IPS-18c (cell line): Measurements from ENCODE around the gene RIMKLA.
A peak's percentile ranks its signal among the peaks of the same experiment; 100 is the strongest.

Experiments used
- H3K4me3 ChIP-seq: 2 replicates; pipeline ENCODE4 v1.7.0; 2013; ENCODE audit warnings: low read depth, mild to moderate bottlenecking, low read length, moderate library complexity; ENCODE audit not compliant: insufficient read depth
- H3K9me3 ChIP-seq: one replicate; pipeline ENCODE4 v1.6.1; 2013; ENCODE audit warnings: mild to moderate bottlenecking, low read length, moderate library complexity; ENCODE audit not compliant: control insufficient read depth, insufficient read depth

The RIMKLA gene

DNA sequence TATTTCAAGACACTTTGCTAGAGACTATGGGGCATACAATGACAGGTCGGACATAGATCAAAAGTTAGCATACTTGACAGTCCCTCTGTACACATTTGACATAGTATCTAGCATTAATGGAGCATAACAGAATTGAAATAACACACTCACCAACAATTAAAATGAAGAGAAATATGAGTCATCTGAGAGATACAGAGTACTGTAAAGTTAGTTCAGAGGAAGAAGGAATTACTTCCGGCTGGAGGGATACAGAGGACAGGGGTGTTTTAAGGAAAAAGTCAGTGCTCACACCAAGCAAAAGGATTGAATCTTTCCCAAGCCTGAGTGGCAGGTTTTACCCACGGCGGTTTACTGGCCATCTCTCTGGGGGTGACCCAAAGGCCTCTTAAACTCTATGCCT lies 72.8 kb downstream of the RIMKLA start:
- no peak overlapping the region for H3K4me3 ChIP-seq
- no peaks in the 10 kb centered on the region for H3K9me3 ChIP-seq

DNA sequence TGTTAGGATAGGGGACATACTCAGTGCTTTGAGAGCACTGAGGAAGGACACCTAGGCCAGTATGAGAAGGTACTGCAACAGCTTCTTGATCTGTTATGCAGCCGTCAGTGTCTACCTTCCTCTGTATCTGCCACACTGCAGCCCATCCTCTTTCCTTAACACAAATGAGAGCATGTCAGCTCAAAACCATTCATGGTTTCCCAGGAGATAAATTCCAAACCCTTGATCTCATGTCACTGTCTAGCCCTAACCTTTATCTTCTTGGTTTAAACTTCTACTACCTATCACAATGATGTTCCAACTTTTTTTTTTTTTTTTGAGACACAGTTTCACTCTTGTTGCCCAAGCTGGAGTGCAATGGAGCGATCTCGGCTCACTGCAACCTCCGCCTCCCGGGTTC lies 73.8 kb downstream of the RIMKLA start:
- Histone ChIP-seq H3K4me3 (no peak overlapping the region), H3K9me3 (no peaks in the 10 kb centered on the region)

DNA sequence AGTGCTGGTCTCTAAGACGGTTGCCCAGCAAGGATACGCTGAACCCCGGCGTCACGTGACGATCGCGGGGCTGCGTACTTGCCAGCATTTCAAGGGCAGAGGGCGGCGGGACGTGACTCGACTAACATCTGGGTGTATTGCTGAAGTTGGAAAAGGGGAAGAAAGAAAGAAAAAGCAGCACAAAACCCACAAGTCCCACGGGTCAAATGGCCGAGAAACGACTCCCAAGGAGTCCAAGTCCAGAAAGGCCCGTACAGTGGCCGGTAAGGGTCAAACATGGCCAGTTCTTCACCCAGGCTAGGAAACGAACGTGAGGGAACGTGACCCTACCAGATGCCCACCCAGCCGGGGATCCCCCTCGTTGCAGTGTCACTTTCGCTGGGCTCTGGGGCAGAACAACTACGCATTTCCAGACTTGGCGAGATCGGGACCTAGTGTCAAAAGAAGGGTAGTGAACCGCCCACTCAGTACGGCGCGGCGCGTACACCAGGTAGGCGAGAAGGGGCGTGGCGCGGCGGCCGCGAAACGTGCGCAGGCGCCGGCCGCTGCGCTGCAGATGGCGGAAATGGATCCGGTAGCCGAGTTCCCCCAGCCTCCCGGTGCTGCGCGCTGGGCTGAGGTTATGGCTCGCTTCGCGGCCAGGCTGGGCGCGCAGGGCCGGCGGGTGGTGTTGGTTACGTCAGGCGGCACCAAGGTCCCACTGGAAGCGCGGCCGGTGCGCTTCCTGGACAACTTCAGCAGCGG lies 75.6 kb downstream of the RIMKLA start, which contains the start of the genes PPCS and ZMYND12:
Gene PPCS, plus strand, starts transcription at position 534 of the 744 bp plus-strand sequence. Its CDS starts 23 bp downstream, at position 557.
Gene ZMYND12, minus strand, starts transcription at position 13 of the 744 bp plus-strand sequence. CDS start 25 bp downstream, outside the sequence.
- no peaks in the 10 kb centered on the region for H3K9me3 ChIP-seq
- peak within 1 kb of the TSS; percentile 80 for H3K4me3 ChIP-seq

DNA sequence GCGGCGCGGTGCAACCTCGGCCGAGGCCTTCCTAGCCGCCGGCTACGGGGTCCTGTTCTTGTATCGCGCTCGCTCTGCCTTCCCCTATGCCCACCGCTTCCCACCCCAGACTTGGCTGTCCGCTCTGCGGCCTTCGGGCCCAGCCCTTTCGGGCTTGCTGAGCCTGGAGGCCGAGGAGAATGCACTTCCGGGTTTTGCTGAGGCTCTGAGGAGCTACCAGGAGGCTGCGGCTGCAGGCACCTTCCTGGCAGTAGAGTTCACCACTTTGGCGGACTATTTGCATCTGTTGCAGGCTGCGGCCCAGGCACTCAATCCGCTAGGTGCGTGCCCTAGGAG lies 76.1 kb downstream of the RIMKLA start:
- Histone ChIP-seq H3K4me3 (peak overlapping the region; percentile 80), H3K9me3 (no peaks in the 10 kb centered on the region)

DNA sequence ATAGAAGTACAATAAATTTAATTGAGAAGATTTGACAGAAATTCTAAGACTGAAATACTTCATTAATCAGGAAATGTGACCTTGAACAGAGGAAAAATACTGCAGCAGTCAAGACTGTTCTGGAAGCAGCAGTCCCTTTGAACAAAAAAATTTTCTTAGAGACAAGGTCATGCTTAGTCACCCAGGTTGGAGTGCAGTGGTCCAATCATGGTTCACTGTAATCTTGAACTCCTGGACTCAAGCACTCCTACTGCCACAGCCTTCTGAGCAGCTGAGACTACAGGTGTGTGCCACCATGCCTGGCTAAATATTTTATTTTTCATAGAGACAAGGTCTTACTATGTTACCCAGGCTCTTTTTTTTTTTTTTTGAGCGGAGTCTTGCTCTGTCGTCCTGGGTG lies 80.6 kb downstream of the RIMKLA start:
- Histone ChIP-seq H3K4me3 (no peak overlapping the region), H3K9me3 (no peaks in the 10 kb centered on the region)

DNA sequence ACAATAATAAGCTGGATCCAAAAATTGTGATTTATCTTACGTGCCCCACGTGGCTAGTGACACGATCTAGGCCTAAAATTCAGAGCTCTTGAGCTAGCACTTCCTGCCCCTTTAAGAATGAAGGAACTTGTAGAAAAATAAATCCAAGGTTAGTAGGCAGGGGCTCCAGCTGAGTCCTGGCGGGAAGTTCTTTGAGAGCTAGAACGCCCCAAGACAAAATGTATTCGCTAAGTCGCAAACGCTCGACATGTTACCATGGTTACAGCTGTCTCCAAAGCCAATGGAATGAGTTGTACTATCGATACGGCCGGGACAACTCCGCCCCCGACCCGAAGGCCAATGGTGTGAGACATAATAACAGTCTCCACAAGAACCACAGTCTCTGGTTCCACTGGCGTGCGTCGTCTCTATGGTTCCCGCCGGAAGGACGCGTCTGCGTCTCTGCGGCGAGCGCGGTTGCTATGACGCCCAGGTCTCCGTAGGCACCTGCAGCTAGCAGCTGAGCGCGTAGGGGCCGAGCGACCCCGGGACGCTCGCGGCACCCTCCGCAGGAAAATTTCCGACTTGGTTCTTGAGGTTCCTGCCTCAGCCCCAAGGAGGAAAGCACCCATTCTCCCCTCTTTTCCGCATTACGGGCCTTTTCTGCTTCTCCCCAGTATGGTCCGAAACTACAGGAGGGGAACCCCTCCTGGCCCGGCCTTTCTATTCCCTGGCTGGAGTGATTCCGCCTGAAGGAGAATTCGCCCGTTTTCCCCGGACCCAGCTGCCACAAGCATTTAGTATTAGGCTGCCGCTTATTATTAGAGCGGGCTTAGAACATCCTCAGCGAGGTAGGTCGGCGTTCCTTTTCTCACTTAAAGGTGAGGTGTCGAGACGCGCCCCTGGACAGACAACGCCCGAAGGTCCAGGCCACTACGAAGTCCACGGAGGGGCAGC lies 82.5 kb downstream of the RIMKLA start, which contains the start of gene CCDC30:
Gene CCDC30, plus strand, starts transcription at position 459 of the 936 bp plus-strand sequence. CDS start 17,266 bp downstream, outside the sequence.
- peak within 1 kb of the TSS; percentile 52 for H3K4me3 ChIP-seq

DNA sequence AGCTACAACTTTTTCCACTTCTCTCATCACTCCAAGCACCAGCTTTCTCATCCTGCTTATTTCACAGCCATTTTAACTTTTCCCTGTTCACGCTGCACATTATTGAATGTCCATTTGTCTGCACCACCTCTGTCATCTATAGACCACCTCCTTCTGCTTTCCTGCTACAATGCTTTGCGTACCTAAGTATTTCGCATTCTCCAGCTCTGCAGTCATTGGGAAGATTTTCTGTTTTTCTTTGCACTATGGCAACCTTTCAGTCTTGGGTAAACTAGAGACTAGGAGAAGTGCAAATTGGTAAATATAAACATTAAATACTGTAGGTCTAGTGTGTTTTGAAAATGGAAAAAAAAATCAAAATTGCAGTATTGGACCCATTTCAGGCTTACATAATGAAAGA lies 83.3 kb downstream of the RIMKLA start:
- Histone ChIP-seq H3K4me3 (peak overlapping the region; percentile 52), H3K9me3 (no peaks in the 10 kb centered on the region)

More for the DNA sequence above, 82.5 kb downstream of the RIMKLA start, which contains the start of gene CCDC30:
- no peaks in the 10 kb centered on the region for H3K9me3 ChIP-seq

DNA sequence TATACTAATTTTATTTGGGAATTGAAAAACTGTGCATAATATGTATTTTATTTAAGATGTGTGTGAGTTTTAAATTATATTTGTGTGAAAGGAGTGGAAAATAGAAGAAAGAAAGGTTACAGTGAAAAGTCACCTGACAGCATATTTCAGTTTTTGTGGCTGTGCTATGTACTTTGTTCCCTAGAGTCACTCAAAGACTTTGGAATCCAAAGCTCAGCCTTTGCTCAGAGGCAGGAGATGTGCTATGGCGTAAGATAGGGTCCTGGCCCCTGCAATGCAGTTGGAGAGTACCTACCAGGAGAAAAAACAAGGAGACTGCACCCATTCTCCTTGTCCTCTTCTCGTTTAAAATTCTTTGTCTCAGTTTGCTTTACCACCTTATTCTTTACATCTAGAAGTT lies 85.4 kb downstream of the RIMKLA start:
- Histone ChIP-seq H3K4me3 (no peak overlapping the region), H3K9me3 (no peaks in the 10 kb centered on the region)

DNA sequence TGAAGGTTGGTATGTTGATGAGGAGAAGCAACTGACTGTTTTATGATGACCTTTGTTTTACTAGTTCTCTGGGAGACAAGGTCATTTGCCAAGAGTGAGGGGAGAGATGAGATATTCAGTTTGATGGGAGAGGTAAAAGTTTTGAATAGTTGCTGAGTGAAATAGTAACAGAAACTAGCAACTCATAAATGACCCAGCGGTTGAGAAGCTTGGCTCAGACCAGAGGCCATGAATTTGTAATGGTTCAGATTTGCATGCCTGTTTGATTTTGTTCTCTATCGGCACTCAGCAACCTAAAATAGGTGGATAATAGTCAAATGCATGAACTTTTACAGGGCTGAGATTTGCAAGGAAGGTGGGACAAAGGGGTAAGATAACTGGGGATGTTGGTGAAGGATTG lies 89.1 kb downstream of the RIMKLA start:
- Histone ChIP-seq H3K9me3 (no peaks in the 10 kb centered on the region), H3K4me3 (no peak overlapping the region)
